MM.1S (cell line): ENCODE measurements around the gene CD48.

Experiments
- CTCF ChIP-seq: fragments of 300-600 bp; sonication (generic); IDR thresholded peaks from 2 replicates; pipeline ENCODE4 v1.5.1; 2016; ENCODE audit warnings: antibody characterized with exemption, low read length, mixed read lengths
- EZH2phosphoT487 ChIP-seq: fragments of 300-600 bp; sonication (generic); IDR thresholded peaks from 2 replicates; pipeline ENCODE4 v1.6.1; 2018; ENCODE audit warnings: antibody characterized with exemption, low read length

GRCh38 chr1:160721473-160721872, 9.9 kb upstream of the CD48 start:
- TF ChIP-seq CTCF (no peak), EZH2phosphoT487 (no peak)
